Activated naive CD8-positive, alpha-beta T cell treated with anti-CD3 and anti-CD28 coated beads for 36 hours (primary cell): Measurements from ENCODE around the gene NKD2. TPM values are rescaled to one million over a fixed set of nuclear protein-coding genes. Genes with fewer than 3 reads are reported as not detected.

Experiments used
- DNase-seq: peaks from one replicate; pipeline ENCODE4 v3.0.0; 2021
- H3K27ac Mint-ChIP-seq: one replicate; pipeline ENCODE4 v1.8.0; 2022; ENCODE audit warnings: mild to moderate bottlenecking, moderate library complexity, mixed read lengths
- H3K27me3 Mint-ChIP-seq: one replicate; pipeline ENCODE4 v1.8.0; 2022; ENCODE audit warnings: mild to moderate bottlenecking, mixed read lengths
- H3K36me3 Mint-ChIP-seq: one replicate; pipeline ENCODE4 v1.8.0; 2021; ENCODE audit warnings: mild to moderate bottlenecking, mixed read lengths
- H3K4me1 Mint-ChIP-seq: one replicate; pipeline ENCODE4 v1.8.0; 2021; ENCODE audit warnings: mixed read lengths
- H3K4me3 Mint-ChIP-seq: one replicate; pipeline ENCODE4 v1.8.0; 2022; ENCODE audit warnings: mild to moderate bottlenecking, moderate library complexity, mixed read lengths
- H3K9me3 Mint-ChIP-seq: one replicate; pipeline ENCODE4 v1.8.0; 2022; ENCODE audit warnings: mixed read lengths
- total RNA-seq, 2 experiments: library from RNA; stranded (reverse); gene quantifications; one replicate each; pipeline ENCODE4 v1.2.3, GENCODE V29; 2021

Gene NKD2
- total RNA-seq, 2 experiments from 2014 or later: 0.66 to 0.82 TPM

GRCh38 chr5:1088031-1088430 lies 79.4 kb downstream of the NKD2 start:
- Mint-ChIP-seq H3K9me3 (no peaks in the 10 kb centered on the region), H3K36me3 (peaks cover 3% of the 10 kb centered on the region), H3K4me3 (no peak overlapping the region), H3K27ac (no peak overlapping the region), H3K4me1 (no peaks in the 10 kb centered on the region), H3K27me3 (no peaks in the 10 kb centered on the region)
- no peak for DNase-seq

Other genes with a start within 250 kb of the NKD2 start
- not detected for gene ZDHHC11B, start 224.1 kb upstream of the NKD2 start, total RNA-seq
- 1 to 10 TPM; 4.5 to 5.5 TPM for gene ZDHHC11, start 157.8 kb upstream of the NKD2 start, total RNA-seq
- gene BRD9, start 116.0 kb upstream of the NKD2 start, total RNA-seq: 10 to 100 TPM; 50.1 to 51.6 TPM
- 10 to 100 TPM; 44.2 to 44.6 TPM for gene TRIP13, start 115.9 kb upstream of the NKD2 start, total RNA-seq
- gene SLC12A7, start 103.3 kb downstream of the NKD2 start, total RNA-seq: 10 to 100 TPM; 14.0 to 14.6 TPM
- not detected for gene SLC6A19, start 192.8 kb downstream of the NKD2 start, total RNA-seq
- not detected for gene SLC6A18, start 216.6 kb downstream of the NKD2 start, total RNA-seq